Esophagus squamous epithelium (tissue), 4 donors: ENCODE data around the gene TPBG.

Experiments used
- POLR2A ChIP-seq, 4 donors: fragments of 450-650 bp; IDR thresholded peaks; one replicate each; pipeline ENCODE4 v1.6.1; 2017; ENCODE audit warnings: antibody characterized with exemption in 4 of 4, mild to moderate bottlenecking in 4 of 4, moderate library complexity in 3 of 4
- TF ChIP-seq, protein P1 (sequence below), 6 experiments: fragments of 450-650 bp in 4 of 6; fragments of 200-600 bp in 2 of 6; sonication (generic) in 2 of 6; IDR thresholded peaks; one replicate each; pipeline ENCODE4 v1.5.1; 2016 to 2019; ENCODE audit warnings: antibody characterized with exemption in 6 of 6, mild to moderate bottlenecking in 4 of 6, moderate library complexity in 4 of 6

DNA sequence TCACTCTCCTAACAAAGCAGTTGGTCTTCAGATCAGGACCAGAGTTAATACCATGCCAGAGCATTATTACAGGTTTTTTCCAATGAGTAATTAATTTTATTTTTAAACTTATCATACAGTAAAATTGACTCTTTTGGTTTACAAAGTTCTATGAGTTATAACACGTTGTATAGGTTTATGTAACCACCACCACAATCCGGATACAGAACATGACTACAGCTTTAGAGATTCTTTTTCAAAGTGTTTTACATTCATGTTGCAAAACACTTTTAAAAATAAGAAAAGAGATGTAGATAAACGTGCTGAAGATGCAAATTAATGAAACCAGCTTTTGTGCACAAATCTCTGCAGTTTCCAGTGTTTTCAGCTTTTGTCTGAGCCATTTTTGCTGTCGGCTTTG lies 1.5 kb upstream of the TPBG start:
- TF ChIP-seq, protein P1, sequence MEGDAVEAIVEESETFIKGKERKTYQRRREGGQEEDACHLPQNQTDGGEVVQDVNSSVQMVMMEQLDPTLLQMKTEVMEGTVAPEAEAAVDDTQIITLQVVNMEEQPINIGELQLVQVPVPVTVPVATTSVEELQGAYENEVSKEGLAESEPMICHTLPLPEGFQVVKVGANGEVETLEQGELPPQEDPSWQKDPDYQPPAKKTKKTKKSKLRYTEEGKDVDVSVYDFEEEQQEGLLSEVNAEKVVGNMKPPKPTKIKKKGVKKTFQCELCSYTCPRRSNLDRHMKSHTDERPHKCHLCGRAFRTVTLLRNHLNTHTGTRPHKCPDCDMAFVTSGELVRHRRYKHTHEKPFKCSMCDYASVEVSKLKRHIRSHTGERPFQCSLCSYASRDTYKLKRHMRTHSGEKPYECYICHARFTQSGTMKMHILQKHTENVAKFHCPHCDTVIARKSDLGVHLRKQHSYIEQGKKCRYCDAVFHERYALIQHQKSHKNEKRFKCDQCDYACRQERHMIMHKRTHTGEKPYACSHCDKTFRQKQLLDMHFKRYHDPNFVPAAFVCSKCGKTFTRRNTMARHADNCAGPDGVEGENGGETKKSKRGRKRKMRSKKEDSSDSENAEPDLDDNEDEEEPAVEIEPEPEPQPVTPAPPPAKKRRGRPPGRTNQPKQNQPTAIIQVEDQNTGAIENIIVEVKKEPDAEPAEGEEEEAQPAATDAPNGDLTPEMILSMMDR (IDR thresholded peaks at IDR 0.05), result no peak
- TF ChIP-seq POLR2A (IDR thresholded peaks at IDR 0.05), result no peak
